Ovary (tissue), 3 donors: ENCODE results near the gene PIK3C2G.

Experiments used
- POLR2A ChIP-seq: fragments of 450-650 bp; IDR thresholded peaks from one replicate; pipeline ENCODE4 v1.6.1; 2017; ENCODE audit warnings: antibody characterized with exemption, mild to moderate bottlenecking, moderate library complexity
- TF ChIP-seq, protein P1 (sequence below), 3 donors: fragments of 450-650 bp in 2 of 3; fragments of 200-600 bp in 1 of 3; IDR thresholded peaks; one replicate each; pipeline versions ENCODE4 v1.5.1 to v1.8.0; 2016 to 2022; ENCODE audit warnings: antibody characterized with exemption in 3 of 3, mild to moderate bottlenecking in 1 of 3
- donor health status: DM: no; HTN: no; CAD: no.

- TF ChIP-seq, protein P1, sequence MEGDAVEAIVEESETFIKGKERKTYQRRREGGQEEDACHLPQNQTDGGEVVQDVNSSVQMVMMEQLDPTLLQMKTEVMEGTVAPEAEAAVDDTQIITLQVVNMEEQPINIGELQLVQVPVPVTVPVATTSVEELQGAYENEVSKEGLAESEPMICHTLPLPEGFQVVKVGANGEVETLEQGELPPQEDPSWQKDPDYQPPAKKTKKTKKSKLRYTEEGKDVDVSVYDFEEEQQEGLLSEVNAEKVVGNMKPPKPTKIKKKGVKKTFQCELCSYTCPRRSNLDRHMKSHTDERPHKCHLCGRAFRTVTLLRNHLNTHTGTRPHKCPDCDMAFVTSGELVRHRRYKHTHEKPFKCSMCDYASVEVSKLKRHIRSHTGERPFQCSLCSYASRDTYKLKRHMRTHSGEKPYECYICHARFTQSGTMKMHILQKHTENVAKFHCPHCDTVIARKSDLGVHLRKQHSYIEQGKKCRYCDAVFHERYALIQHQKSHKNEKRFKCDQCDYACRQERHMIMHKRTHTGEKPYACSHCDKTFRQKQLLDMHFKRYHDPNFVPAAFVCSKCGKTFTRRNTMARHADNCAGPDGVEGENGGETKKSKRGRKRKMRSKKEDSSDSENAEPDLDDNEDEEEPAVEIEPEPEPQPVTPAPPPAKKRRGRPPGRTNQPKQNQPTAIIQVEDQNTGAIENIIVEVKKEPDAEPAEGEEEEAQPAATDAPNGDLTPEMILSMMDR (IDR thresholded peaks at IDR 0.05) = no peak
- TF ChIP-seq POLR2A = no peak
Measured at GRCh38 chr12:18224745-18225144, 36.6 kb upstream of the PIK3C2G start.
